ENCODE measurements around the gene TMEM141. TPM values are rescaled to one million over a fixed set of nuclear protein-coding genes. Genes with fewer than 3 reads are reported as not detected.

TMEM141 gene
- total RNA-seq, 6 experiments from 2014 or later = 46.5 to 105 (median 56.7) TPM

DNA sequence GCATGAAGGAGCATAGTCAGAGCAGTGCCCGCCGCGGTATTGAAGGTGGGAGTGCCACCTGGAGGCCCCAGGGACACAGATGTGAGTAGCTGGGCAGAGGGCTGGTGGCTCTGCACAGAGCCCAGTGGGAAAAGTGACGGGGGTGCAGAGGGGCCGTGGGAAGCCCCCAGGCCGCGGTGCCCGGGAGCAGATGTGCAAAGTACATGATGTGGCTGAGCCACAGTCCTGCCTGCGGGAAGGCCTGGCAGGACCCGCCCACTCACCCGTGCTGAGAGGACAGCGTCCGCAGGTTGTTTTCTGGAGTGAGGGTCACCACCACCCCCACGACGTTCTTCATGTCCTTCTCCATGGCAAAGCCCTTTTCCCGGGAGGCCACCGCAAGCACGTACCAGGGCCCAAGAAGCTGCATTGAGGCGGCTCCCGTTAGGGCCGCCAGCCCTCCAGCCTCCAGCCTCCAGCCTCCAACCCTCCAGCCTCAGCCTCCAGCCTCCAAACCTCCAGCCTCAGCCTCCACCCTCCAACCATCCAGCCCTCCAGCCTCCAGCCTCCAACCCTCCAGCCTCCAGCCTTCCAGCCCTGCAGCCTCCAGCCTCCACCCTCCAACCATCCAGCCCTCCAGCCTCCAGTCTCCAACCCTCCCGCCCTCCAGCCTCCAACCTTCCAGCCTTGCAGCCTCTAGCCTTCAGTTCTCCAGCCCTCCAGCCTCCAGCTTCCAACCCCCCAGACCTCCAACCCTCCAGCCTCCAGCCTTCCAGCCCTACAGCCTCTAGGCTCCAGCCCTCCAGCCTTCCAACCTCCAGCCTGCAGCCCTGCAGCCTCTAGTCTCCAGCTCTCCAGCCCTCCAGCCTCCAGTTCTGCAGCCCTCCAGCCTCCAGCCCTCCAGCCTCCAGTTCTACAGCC is 43.7 kb upstream of the TMEM141 start:
- no peak for TF ChIP-seq POLR2A (IDR thresholded peaks at IDR 0.05)
- TF ChIP-seq, protein P1, sequence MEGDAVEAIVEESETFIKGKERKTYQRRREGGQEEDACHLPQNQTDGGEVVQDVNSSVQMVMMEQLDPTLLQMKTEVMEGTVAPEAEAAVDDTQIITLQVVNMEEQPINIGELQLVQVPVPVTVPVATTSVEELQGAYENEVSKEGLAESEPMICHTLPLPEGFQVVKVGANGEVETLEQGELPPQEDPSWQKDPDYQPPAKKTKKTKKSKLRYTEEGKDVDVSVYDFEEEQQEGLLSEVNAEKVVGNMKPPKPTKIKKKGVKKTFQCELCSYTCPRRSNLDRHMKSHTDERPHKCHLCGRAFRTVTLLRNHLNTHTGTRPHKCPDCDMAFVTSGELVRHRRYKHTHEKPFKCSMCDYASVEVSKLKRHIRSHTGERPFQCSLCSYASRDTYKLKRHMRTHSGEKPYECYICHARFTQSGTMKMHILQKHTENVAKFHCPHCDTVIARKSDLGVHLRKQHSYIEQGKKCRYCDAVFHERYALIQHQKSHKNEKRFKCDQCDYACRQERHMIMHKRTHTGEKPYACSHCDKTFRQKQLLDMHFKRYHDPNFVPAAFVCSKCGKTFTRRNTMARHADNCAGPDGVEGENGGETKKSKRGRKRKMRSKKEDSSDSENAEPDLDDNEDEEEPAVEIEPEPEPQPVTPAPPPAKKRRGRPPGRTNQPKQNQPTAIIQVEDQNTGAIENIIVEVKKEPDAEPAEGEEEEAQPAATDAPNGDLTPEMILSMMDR (IDR thresholded peaks at IDR 0.05) = no peak
- no peak overlapping the region for H3K4me3 ChIP-seq
- no peaks in the 10 kb centered on the region for H3K4me1 ChIP-seq
- no peak overlapping the region for H3K27ac ChIP-seq
- no peaks in the 10 kb centered on the region for H3K36me3 ChIP-seq
- DNase-seq (no peak), ATAC-seq (no peak)
- H3K9me3 ChIP-seq = no peaks in the 10 kb centered on the region
- intact Hi-C loops (cut with DNase I) = no loop called here
- WGBS (ENCODE audit: insufficient coverage, low coverage, low lambda C conversion rate, missing lambda C conversion rate) = 51% methylated on average over 3 of the region's 22 CpGs
- H3K27me3 ChIP-seq = no peaks in the 10 kb centered on the region

DNA sequence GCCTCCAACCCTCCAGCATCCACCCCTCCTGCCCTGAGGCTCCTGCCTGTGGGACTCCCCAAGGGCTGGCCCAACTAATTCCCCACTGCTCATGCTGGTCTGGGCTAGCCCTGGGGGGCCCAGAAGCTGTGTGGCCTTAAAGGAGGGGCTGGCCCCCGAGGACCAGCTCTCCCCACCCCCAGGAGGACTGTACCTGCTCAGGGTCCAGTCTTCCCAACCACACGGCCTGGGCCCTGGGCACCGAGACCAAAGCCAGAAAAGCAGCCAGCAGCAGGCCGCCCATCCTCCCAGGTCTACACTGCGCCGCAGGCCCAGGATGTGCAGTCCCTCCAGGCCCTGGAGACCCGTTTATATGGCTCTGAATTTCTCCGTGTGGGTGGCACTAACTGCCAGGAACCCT is 42.9 kb upstream of the TMEM141 start, which contains the start of gene LCN6:
TSS of gene LCN6 (minus strand) at position 325 of the 400 bp plus-strand sequence. CDS start at position 283, 42 bp downstream.
- DNase-seq (no peak), ATAC-seq (no peak)
- H3K27ac ChIP-seq = no peak within 1 kb of the TSS
- no CpG with 5 or more reads among the region's 8 CpGs for WGBS (ENCODE audit: insufficient coverage, low coverage, low lambda C conversion rate, missing lambda C conversion rate)
- H3K9me3 ChIP-seq = no peaks in the 10 kb centered on the region
- H3K4me3 ChIP-seq = no peak within 1 kb of the TSS
- H3K27me3 ChIP-seq = no peaks in the 10 kb centered on the region
- TF ChIP-seq, protein P1 (IDR thresholded peaks at IDR 0.05) = no peak
- TF ChIP-seq POLR2A (IDR thresholded peaks at IDR 0.05) = no peak
- intact Hi-C loops (cut with DNase I) = no loop called here
- H3K4me1 ChIP-seq = no peaks in the 10 kb centered on the region
- H3K36me3 ChIP-seq = no peaks in the 10 kb centered on the region

DNA sequence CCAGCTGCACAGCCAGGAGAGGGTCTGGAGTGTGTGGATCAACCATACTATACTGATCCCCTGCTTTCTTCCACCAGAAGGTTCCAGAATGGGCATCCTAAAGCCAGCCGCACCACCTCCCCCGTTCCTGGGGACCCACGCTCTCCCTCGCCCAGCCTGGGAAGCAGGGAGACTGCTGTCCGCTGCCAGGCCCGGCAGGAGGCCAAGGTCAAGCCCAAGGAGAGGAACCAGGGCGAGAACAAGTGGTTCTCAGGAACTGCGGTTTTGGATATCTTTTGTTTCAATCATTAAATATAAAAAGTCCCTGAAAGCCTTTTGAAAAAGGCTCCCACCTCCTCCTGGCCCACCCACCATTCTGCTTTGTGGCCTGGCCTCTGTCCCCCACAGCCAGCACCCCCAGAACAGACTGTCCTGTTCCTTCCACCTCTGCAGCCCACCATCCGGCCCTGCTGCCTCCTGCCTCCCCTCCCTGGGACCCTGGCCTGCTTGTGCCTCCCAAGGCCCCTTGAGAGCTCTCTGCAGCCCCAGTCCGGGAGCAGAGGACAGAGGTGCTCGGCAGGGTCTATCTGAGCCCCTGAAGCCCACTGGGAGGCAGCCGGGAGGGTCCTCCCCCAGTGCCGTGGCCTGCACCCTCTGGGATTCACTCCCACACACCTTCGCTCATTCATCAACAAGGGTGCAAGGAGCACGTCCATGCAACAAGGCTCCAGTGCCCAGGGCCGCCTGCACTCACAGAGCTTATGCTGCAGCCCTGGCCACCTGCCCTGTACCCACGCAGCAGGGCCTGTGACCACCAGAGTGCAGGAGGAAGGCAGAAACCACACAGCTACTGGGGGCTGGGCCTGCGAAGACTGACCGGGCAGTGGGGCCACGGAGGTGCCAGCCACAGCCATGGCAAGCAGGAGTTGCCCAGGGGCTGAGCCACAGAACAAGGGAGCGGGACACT is 42.2 kb upstream of the TMEM141 start:
- TF ChIP-seq, protein P1 (IDR thresholded peaks at IDR 0.05) = no peak
- TF ChIP-seq POLR2A (IDR thresholded peaks at IDR 0.05) = no peak
- ATAC-seq (no peak), DNase-seq (no peak)
- intact Hi-C loops (cut with DNase I) = no loop called here
- Histone ChIP-seq H3K9me3 (no peaks in the 10 kb centered on the region), H3K36me3 (no peaks in the 10 kb centered on the region), H3K27ac (no peak overlapping the region), H3K27me3 (no peaks in the 10 kb centered on the region), H3K4me1 (no peaks in the 10 kb centered on the region), H3K4me3 (no peak overlapping the region)
- 68% methylated on average over 8 of the region's 21 CpGs for WGBS (ENCODE audit: insufficient coverage, low coverage, low lambda C conversion rate, missing lambda C conversion rate)

DNA sequence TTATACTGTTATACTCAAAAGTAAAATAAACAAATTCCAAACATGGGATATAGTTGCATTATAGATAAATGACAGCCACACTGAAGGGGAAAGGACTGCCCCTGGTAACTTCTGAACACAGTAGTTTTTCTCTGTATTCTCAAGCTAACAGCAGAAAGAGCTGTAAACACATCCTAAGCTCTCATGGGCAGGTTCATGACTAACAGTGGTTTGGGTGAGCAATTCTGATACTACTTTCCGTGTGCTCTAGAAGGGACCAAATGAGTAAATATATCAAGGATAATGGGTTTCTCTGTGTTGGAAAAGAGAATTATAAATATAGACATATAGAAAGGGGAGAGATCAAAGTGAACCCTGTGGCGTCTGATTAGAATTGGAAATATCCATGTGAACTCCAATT is 40.6 kb upstream of the TMEM141 start:
- Histone ChIP-seq H3K27me3 (no peaks in the 10 kb centered on the region), H3K36me3 (no peaks in the 10 kb centered on the region), H3K27ac (no peak overlapping the region), H3K4me1 (no peaks in the 10 kb centered on the region), H3K9me3 (no peaks in the 10 kb centered on the region), H3K4me3 (no peak overlapping the region)
- intact Hi-C loops (cut with DNase I) = no loop called here
- DNase-seq (no peak), ATAC-seq (no peak)
- WGBS (ENCODE audit: insufficient coverage, low coverage, low lambda C conversion rate, missing lambda C conversion rate) = 44% methylated on average over 2 of the region's 2 CpGs
- TF ChIP-seq POLR2A (IDR thresholded peaks at IDR 0.05) = no peak
- TF ChIP-seq, protein P1 (IDR thresholded peaks at IDR 0.05) = no peak
